Suppressor macrophage treated with lipopolysaccharide for 4 hours (primary cell): ENCODE results near the gene COIL.
"Not testable (repeated sequence)": the region's sequence is repeated elsewhere in the genome, so short reads cannot be mapped to it uniquely, and the experiment has no call there.

Source experiments
- DNase-seq: peaks from one replicate; pipeline ENCODE4 v3.0.0-alpha.2; 2020

Gene COIL

GRCh38 chr17:56978441-56979090 is 17.7 kb upstream of the COIL start:
- DNase-seq: peak; percentile 67

GRCh38 chr17:56977673-56978395 is 17.0 kb upstream of the COIL start, which contains the start of gene SCPEP1:
TSS of gene SCPEP1 (plus strand) at chr17:56978131. CDS start at chr17:56978160, 29 bp downstream.
- peak; percentile 91 for DNase-seq

GRCh38 chr17:56976941-56977608 is 16.2 kb upstream of the COIL start:
- DNase-seq: peak; percentile 14

GRCh38 chr17:56975656-56976055 is 14.8 kb upstream of the COIL start:
- no peak for DNase-seq

GRCh38 chr17:56974055-56974454 is 13.2 kb upstream of the COIL start:
- no peak for DNase-seq

GRCh38 chr17:56973520-56973919 is 12.7 kb upstream of the COIL start:
- DNase-seq: no peak

GRCh38 chr17:56972111-56972730 is 11.4 kb upstream of the COIL start:
- DNase-seq: no peak

GRCh38 chr17:56970974-56971373 is 10.1 kb upstream of the COIL start:
- no peak for DNase-seq

GRCh38 chr17:56966338-56966737 is 5.5 kb upstream of the COIL start:
- no peak for DNase-seq

- DNase-seq: not testable (repeated sequence)
Observed at GRCh38 chr17:56965681-56966080, 4.8 kb upstream of the COIL start.

- not testable (repeated sequence) for DNase-seq
Observed at GRCh38 chr17:56965241-56965640, 4.4 kb upstream of the COIL start.

- DNase-seq: no peak
Observed at GRCh38 chr17:56956992-56957391, 3.9 kb downstream of the COIL start.

GRCh38 chr17:56949595-56949994 is 11.3 kb downstream of the COIL start:
- no peak for DNase-seq

- no peak for DNase-seq
Observed at GRCh38 chr17:56948491-56948890, 12.4 kb downstream of the COIL start.

- DNase-seq: no peak
Observed at GRCh38 chr17:56947741-56948140, 13.1 kb downstream of the COIL start.

GRCh38 chr17:56945938-56946505 is 14.8 kb downstream of the COIL start:
- DNase-seq: no peak

GRCh38 chr17:56943505-56944125 is 17.2 kb downstream of the COIL start:
- DNase-seq: peak; percentile 9

GRCh38 chr17:56939869-56940484 is 20.9 kb downstream of the COIL start:
- DNase-seq: peak; percentile 85

- DNase-seq: not testable (repeated sequence)
Observed at GRCh38 chr17:56938206-56938605, 22.6 kb downstream of the COIL start.

- DNase-seq: no peak
Observed at GRCh38 chr17:56937687-56938086, 23.2 kb downstream of the COIL start.

GRCh38 chr17:56936697-56937322 is 24.0 kb downstream of the COIL start:
- no peak for DNase-seq

- no peak for DNase-seq
Observed at GRCh38 chr17:56935461-56935860, 25.4 kb downstream of the COIL start.
